ENCODE data around the gene CORO7. TPM values are rescaled to one million over a fixed set of nuclear protein-coding genes. Genes with fewer than 3 reads are reported as not detected.

CORO7 gene
- polyA plus RNA-seq, 3 donors from 2014 or later = 37.6 to 112 (median 37.8) TPM

- peaks cover 0 to 5% of the 10 kb centered on the region in 2 donors for H3K4me1 Mint-ChIP-seq
- no peaks in the 10 kb centered on the region for H3K9me3 Mint-ChIP-seq
- no peak overlapping the region for H3K27ac Mint-ChIP-seq
- no peaks in the 10 kb centered on the region for H3K36me3 Mint-ChIP-seq
- peak in 1 of 3 donors; percentile 22 for DNase-seq
- peaks cover 0 to 1% (median 0%) of the 10 kb centered on the region in 3 donors for H3K27me3 Mint-ChIP-seq (ENCODE audit: low read depth in 3 of 3)
- H3K4me3 Mint-ChIP-seq = no peak overlapping the region
These were observed 52.0 kb downstream of the CORO7 start for GRCh38 chr16:4364196-4365013.

GRCh38 chr16:4362476-4363135 is 53.8 kb downstream of the CORO7 start:
- Mint-ChIP-seq H3K27me3 (ENCODE audit: low read depth in 3 of 3) (peaks cover 0 to 1% (median 0%) of the 10 kb centered on the region in 3 donors), H3K4me3 (no peak overlapping the region), H3K9me3 (no peaks in the 10 kb centered on the region), H3K4me1 (peaks cover 0 to 7% of the 10 kb centered on the region in 2 donors), H3K36me3 (peaks cover 3 to 4% (median 3%) of the 10 kb centered on the region in 3 donors), H3K27ac (peak overlapping the region in 1 of 6 donors; percentile 29)
- DNase-seq = no peak

- no peak overlapping the region for H3K4me3 Mint-ChIP-seq
- no peak for DNase-seq
- peak overlapping the region in 1 of 6 donors; percentile 58 for H3K27ac Mint-ChIP-seq
- H3K27me3 Mint-ChIP-seq (ENCODE audit: low read depth in 3 of 3) = peaks cover 0 to 1% (median 0%) of the 10 kb centered on the region in 3 donors
- peaks cover 3 to 4% (median 3%) of the 10 kb centered on the region in 3 donors for H3K36me3 Mint-ChIP-seq
- no peaks in the 10 kb centered on the region for H3K9me3 Mint-ChIP-seq
- H3K4me1 Mint-ChIP-seq = peaks cover 0 to 3% of the 10 kb centered on the region in 2 donors
These were observed 54.5 kb downstream of the CORO7 start for GRCh38 chr16:4361944-4362311.

- H3K4me3 Mint-ChIP-seq = no peak overlapping the region
- DNase-seq = no peak
- no peaks in the 10 kb centered on the region for H3K9me3 Mint-ChIP-seq
- peaks cover 3 to 6% (median 4%) of the 10 kb centered on the region in 3 donors for H3K36me3 Mint-ChIP-seq
- H3K27me3 Mint-ChIP-seq (ENCODE audit: low read depth in 3 of 3) = peaks cover 0 to 1% (median 0%) of the 10 kb centered on the region in 3 donors
- H3K4me1 Mint-ChIP-seq = peaks cover 0 to 3% of the 10 kb centered on the region in 2 donors
- H3K27ac Mint-ChIP-seq = no peak overlapping the region
These were observed 55.1 kb downstream of the CORO7 start for GRCh38 chr16:4361033-4361943.

GRCh38 chr16:4360538-4361021 is 55.8 kb downstream of the CORO7 start:
- Mint-ChIP-seq H3K36me3 (peaks cover 3 to 6% (median 4%) of the 10 kb centered on the region in 3 donors), H3K9me3 (no peaks in the 10 kb centered on the region), H3K27me3 (ENCODE audit: low read depth in 3 of 3) (peaks cover 0 to under 1% (median 0%) of the 10 kb centered on the region in 3 donors), H3K4me1 (peaks cover 0 to 3% of the 10 kb centered on the region in 2 donors), H3K27ac (no peak overlapping the region), H3K4me3 (no peak overlapping the region)
- DNase-seq = no peak

GRCh38 chr16:4359914-4360313 is 56.5 kb downstream of the CORO7 start:
- H3K27ac Mint-ChIP-seq = peak overlapping the region in 1 of 6 donors; percentile 50
- H3K4me1 Mint-ChIP-seq = peaks cover 0 to 3% of the 10 kb centered on the region in 2 donors
- H3K27me3 Mint-ChIP-seq (ENCODE audit: low read depth in 3 of 3) = no peaks in the 10 kb centered on the region
- H3K36me3 Mint-ChIP-seq = peaks cover 3 to 6% (median 4%) of the 10 kb centered on the region in 3 donors
- no peak overlapping the region for H3K4me3 Mint-ChIP-seq
- no peak for DNase-seq
- H3K9me3 Mint-ChIP-seq = no peaks in the 10 kb centered on the region

- peaks cover 0 to 3% of the 10 kb centered on the region in 2 donors for H3K4me1 Mint-ChIP-seq
- DNase-seq = peak; percentile 55 to 66 (median 59)
- H3K4me3 Mint-ChIP-seq = no peak overlapping the region
- peaks cover 3 to 6% (median 4%) of the 10 kb centered on the region in 3 donors for H3K36me3 Mint-ChIP-seq
- peak overlapping the region in 5 of 6 donors; percentile 48 to 82 (median 63) for H3K27ac Mint-ChIP-seq
- no peaks in the 10 kb centered on the region for H3K9me3 Mint-ChIP-seq
- no peaks in the 10 kb centered on the region for H3K27me3 Mint-ChIP-seq (ENCODE audit: low read depth in 3 of 3)
These were observed 57.4 kb downstream of the CORO7 start for GRCh38 chr16:4358831-4359561.

DNA sequence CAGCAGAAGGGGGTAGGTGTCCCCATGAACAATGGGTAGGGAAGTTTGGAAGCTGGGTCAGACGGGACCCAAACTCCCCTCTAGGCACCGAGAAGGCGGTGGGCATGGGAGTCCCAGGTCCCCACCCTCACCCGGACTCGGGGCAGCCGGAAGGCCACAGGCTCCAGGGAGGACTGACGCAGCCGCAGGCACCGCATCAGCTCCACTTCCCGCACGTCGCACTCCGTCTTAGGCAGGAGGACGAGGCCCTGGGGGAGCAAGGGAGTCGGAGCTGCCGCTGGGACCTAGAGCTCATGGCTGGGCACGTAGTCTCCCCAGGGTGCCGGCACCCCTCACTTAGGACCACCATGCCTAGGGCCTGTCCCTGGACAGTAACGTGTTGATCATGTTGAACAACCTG is 58.2 kb downstream of the CORO7 start:
- peaks cover 0 to 4% (median 2%) of the 10 kb centered on the region in 3 donors for H3K27me3 Mint-ChIP-seq (ENCODE audit: low read depth in 3 of 3)
- H3K9me3 Mint-ChIP-seq = no peaks in the 10 kb centered on the region
- peaks cover 0 to 4% of the 10 kb centered on the region in 2 donors for H3K4me1 Mint-ChIP-seq
- DNase-seq = no peak
- no peak overlapping the region for H3K4me3 Mint-ChIP-seq
- H3K27ac Mint-ChIP-seq = no peak overlapping the region
- H3K36me3 Mint-ChIP-seq = peaks cover 3 to 6% (median 4%) of the 10 kb centered on the region in 3 donors

GRCh38 chr16:4356820-4357219 is 59.6 kb downstream of the CORO7 start:
- Mint-ChIP-seq H3K4me1 (peaks cover under 1 to 4% of the 10 kb centered on the region in 2 donors), H3K27me3 (ENCODE audit: low read depth in 3 of 3) (peaks cover 0 to 4% (median 2%) of the 10 kb centered on the region in 3 donors), H3K27ac (no peak overlapping the region), H3K4me3 (no peak overlapping the region), H3K36me3 (peaks cover 3 to 6% (median 4%) of the 10 kb centered on the region in 3 donors), H3K9me3 (no peaks in the 10 kb centered on the region)
- no peak for DNase-seq

GRCh38 chr16:4354512-4355409 is 61.6 kb downstream of the CORO7 start:
- no peak overlapping the region for H3K27ac Mint-ChIP-seq
- H3K9me3 Mint-ChIP-seq = no peaks in the 10 kb centered on the region
- peaks cover 6 to 9% (median 6%) of the 10 kb centered on the region in 3 donors for H3K27me3 Mint-ChIP-seq (ENCODE audit: low read depth in 3 of 3)
- peaks cover 16 to 18% of the 10 kb centered on the region in 2 donors for H3K4me1 Mint-ChIP-seq
- peaks cover 3 to 6% (median 4%) of the 10 kb centered on the region in 3 donors for H3K36me3 Mint-ChIP-seq
- no peak for DNase-seq
- no peak overlapping the region for H3K4me3 Mint-ChIP-seq

- Mint-ChIP-seq H3K36me3 (peaks cover 0 to 2% (median 0%) of the 10 kb centered on the region in 3 donors), H3K9me3 (no peaks in the 10 kb centered on the region), H3K4me1 (peaks cover 15 to 16% of the 10 kb centered on the region in 2 donors), H3K27me3 (ENCODE audit: low read depth in 3 of 3) (peaks cover 6 to 9% (median 6%) of the 10 kb centered on the region in 3 donors), H3K4me3 (peak overlapping the region in 2 of 5 donors; percentile 14 to 18), H3K27ac (peak overlapping the region in 2 of 6 donors; percentile 53 to 77)
- DNase-seq = no peak
These were observed 62.7 kb downstream of the CORO7 start for GRCh38 chr16:4353675-4354074.

DNA sequence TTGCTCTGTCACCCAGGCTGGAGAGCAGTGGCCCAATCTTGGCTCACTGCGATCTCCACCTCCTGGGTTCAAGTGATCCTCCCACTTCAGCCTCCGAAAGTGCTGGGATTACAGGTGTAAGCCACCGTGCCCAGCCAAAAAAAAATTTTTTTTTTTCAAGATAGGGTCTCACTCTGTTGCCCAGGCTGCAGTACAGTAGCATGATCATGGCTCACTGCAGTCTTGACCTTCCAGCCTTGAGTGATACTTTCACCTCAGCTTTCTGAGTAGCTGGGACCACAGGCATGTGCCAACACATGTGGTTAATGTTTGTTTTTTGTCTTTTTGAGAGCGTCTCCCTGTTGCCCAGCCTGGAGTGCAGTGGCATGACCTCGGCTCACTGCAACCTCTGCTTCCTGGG is 63.6 kb downstream of the CORO7 start:
- Mint-ChIP-seq H3K27me3 (ENCODE audit: low read depth in 3 of 3) (peaks cover 6 to 11% (median 8%) of the 10 kb centered on the region in 3 donors), H3K36me3 (peaks cover 0 to 2% (median 0%) of the 10 kb centered on the region in 3 donors), H3K27ac (no peak overlapping the region), H3K9me3 (no peaks in the 10 kb centered on the region), H3K4me3 (no peak overlapping the region), H3K4me1 (peaks cover 17 to 23% of the 10 kb centered on the region in 2 donors)
- DNase-seq = no peak
